Measurements from ENCODE around the gene ZDHHC12. TPM values are rescaled to one million over a fixed set of nuclear protein-coding genes. Genes with fewer than 3 reads are reported as not detected.
A peak's percentile ranks its signal among the peaks of the same experiment; 100 is the strongest.

The ZDHHC12 gene
- total RNA-seq, 1 experiment from 2014 or later: 39.7 TPM

GRCh38 chr9:128747241-128747640 is 23.3 kb upstream of the ZDHHC12 start (continued):
- TF ChIP-seq ZNF425 (CRISPR knock-in tag; conservative IDR thresholded peaks at IDR 0.05): no peak
- no peak for TF ChIP-seq E2F1 (CRISPR knock-in tag; IDR thresholded peaks at IDR 0.05)
- TF ChIP-seq USF1 (CRISPR knock-in tag; IDR thresholded peaks at IDR 0.05): no peak
- TF ChIP-seq NR2C2 (CRISPR knock-in tag; IDR thresholded peaks at IDR 0.05): no peak

- POLR2A ChIA-PET: no interaction called here
- CTCF ChIA-PET: interaction anchor here (0.7 to 3.8 kb wide), 3 partner anchors 10 to 304 kb away, joined by 4 to 17 read pairs (median 5); partner anchors contain the start of gene ZDHHC12
- no peaks in the 10 kb centered on the region for H3K9me3 Mint-ChIP-seq
These were observed 19.5 kb upstream of the ZDHHC12 start for GRCh38 chr9:128743421-128743820.

GRCh38 chr9:128742401-128742800 is 18.5 kb upstream of the ZDHHC12 start:
- no peaks in the 10 kb centered on the region for H3K4me1 Mint-ChIP-seq
- H3K27me3 Mint-ChIP-seq (ENCODE audit: low read depth): no peaks in the 10 kb centered on the region
- CTCF ChIA-PET: interaction anchor here (0.6 to 2.3 kb wide), 5 partner anchors 10 to 432 kb away, joined by 3 to 14 read pairs (median 5); partner anchors contain the start of genes SPOUT1 and ZDHHC12
- no peaks in the 10 kb centered on the region for H3K9me3 Mint-ChIP-seq
- H3K4me3 Mint-ChIP-seq: no peak overlapping the region
- peak; percentile 55 for ATAC-seq
- H3K36me3 Mint-ChIP-seq: peaks cover 3% of the 10 kb centered on the region; the same call in 1 of the 2 replicates
- DNase-seq (ENCODE audit: low spot score): peak; percentile 27
- H3K27ac Mint-ChIP-seq: no peak overlapping the region
- POLR2A ChIA-PET: no interaction called here
- TF ChIP-seq NR2C2 (CRISPR knock-in tag; IDR thresholded peaks at IDR 0.05) (no peak), RELA (CRISPR knock-in tag; IDR thresholded peaks at IDR 0.05; ENCODE audit: borderline replicate concordance) (no peak), RORB (CRISPR knock-in tag; IDR thresholded peaks at IDR 0.05) (no peak), IRF2 (CRISPR knock-in tag; IDR thresholded peaks at IDR 0.05; ENCODE audit: borderline replicate concordance, low read depth) (no peak), TP53 (CRISPR knock-in tag; IDR thresholded peaks at IDR 0.05) (no peak), ZBTB21 (CRISPR knock-in tag; IDR thresholded peaks at IDR 0.05; ENCODE audit: borderline replicate concordance) (no peak), CREM (CRISPR knock-in tag; IDR thresholded peaks at IDR 0.05) (no peak), ARID4B (CRISPR knock-in tag; IDR thresholded peaks at IDR 0.05; ENCODE audit: borderline replicate concordance) (no peak), KAT7 (CRISPR knock-in tag; IDR thresholded peaks at IDR 0.05; ENCODE audit: borderline replicate concordance) (no peak), CDX4 (CRISPR knock-in tag; IDR thresholded peaks at IDR 0.05; ENCODE audit: borderline replicate concordance) (no peak), MAX (CRISPR knock-in tag; IDR thresholded peaks at IDR 0.05) (no peak), FOXK1 (CRISPR knock-in tag; IDR thresholded peaks at IDR 0.05) (no peak), CTCF (IDR thresholded peaks at IDR 0.05) (no peak), E2F1 (CRISPR knock-in tag; IDR thresholded peaks at IDR 0.05) (no peak), ZNF219 (CRISPR knock-in tag; IDR thresholded peaks at IDR 0.05; ENCODE audit: borderline replicate concordance) (no peak)

More at GRCh38 chr9:128743421-128743820, 19.5 kb upstream of the ZDHHC12 start:
- TF ChIP-seq ZNF423 (CRISPR knock-in tag; IDR thresholded peaks at IDR 0.05) (no peak), GTF2I (CRISPR knock-in tag; conservative IDR thresholded peaks at IDR 0.05) (0 out of 2 replicates have a peak, but pooled peaks have one; percentile 26), ZNF121 (CRISPR knock-in tag; IDR thresholded peaks at IDR 0.05) (0 out of 2 replicates have a peak, but pooled peaks have one; percentile 37), SOX15 (CRISPR knock-in tag; IDR thresholded peaks at IDR 0.05) (no peak)
- DNase-seq (ENCODE audit: low spot score) (no peak), ATAC-seq (no peak)
- no peaks in the 10 kb centered on the region for H3K4me1 Mint-ChIP-seq
- no peaks in the 10 kb centered on the region; the same call in 1 of the 2 replicates for H3K36me3 Mint-ChIP-seq
- no peak overlapping the region for H3K27ac Mint-ChIP-seq
- no peak overlapping the region for H3K4me3 Mint-ChIP-seq
- no peaks in the 10 kb centered on the region for H3K27me3 Mint-ChIP-seq (ENCODE audit: low read depth)
